ENCODE results near the gene CHCHD6.

Gene CHCHD6

GRCh38 chr3:126991366-126992200 is 287.5 kb downstream of the CHCHD6 start:
- H3K36me3 ChIP-seq (ENCODE audit: control insufficient read depth, insufficient read depth, low read length), result peaks cover 7% of the 10 kb centered on the region
- no peak overlapping the region for H3K27ac ChIP-seq (ENCODE audit: insufficient read depth, low read length, poor library complexity, severe bottlenecking)
- no peak for DNase-seq
- no peaks in the 10 kb centered on the region for H3K27me3 ChIP-seq (replicated peaks; ENCODE audit: control insufficient read depth, insufficient read depth, low read length, poor library complexity, severe bottlenecking)
- no peaks in the 10 kb centered on the region for H3K9me3 ChIP-seq (ENCODE audit: control insufficient read depth, low read length)
- H3K4me3 ChIP-seq (ENCODE audit: insufficient read depth, low read depth, low read length, poor library complexity, severe bottlenecking), result no peak overlapping the region
- no peaks in the 10 kb centered on the region for H3K4me1 ChIP-seq (ENCODE audit: control insufficient read depth, insufficient read depth, low read length, poor library complexity, severe bottlenecking)

- Histone ChIP-seq H3K9me3 (ENCODE audit: control insufficient read depth, low read length) (no peaks in the 10 kb centered on the region), H3K27ac (ENCODE audit: insufficient read depth, low read length, poor library complexity, severe bottlenecking) (no peak overlapping the region), H3K4me1 (ENCODE audit: control insufficient read depth, insufficient read depth, low read length, poor library complexity, severe bottlenecking) (no peaks in the 10 kb centered on the region), H3K36me3 (ENCODE audit: control insufficient read depth, insufficient read depth, low read length) (peaks cover 12% of the 10 kb centered on the region), H3K4me3 (ENCODE audit: insufficient read depth, low read depth, low read length, poor library complexity, severe bottlenecking) (no peak overlapping the region), H3K27me3 (replicated peaks; ENCODE audit: control insufficient read depth, insufficient read depth, low read length, poor library complexity, severe bottlenecking) (no peaks in the 10 kb centered on the region)
- no peak for DNase-seq
Measured at GRCh38 chr3:126992216-126992615, 288.2 kb downstream of the CHCHD6 start.

GRCh38 chr3:126992776-126993175 is 288.7 kb downstream of the CHCHD6 start:
- Histone ChIP-seq H3K36me3 (ENCODE audit: control insufficient read depth, insufficient read depth, low read length) (peaks cover 12% of the 10 kb centered on the region), H3K4me1 (ENCODE audit: control insufficient read depth, insufficient read depth, low read length, poor library complexity, severe bottlenecking) (no peaks in the 10 kb centered on the region), H3K27me3 (replicated peaks; ENCODE audit: control insufficient read depth, insufficient read depth, low read length, poor library complexity, severe bottlenecking) (no peaks in the 10 kb centered on the region), H3K9me3 (ENCODE audit: control insufficient read depth, low read length) (no peaks in the 10 kb centered on the region), H3K27ac (ENCODE audit: insufficient read depth, low read length, poor library complexity, severe bottlenecking) (no peak overlapping the region), H3K4me3 (ENCODE audit: insufficient read depth, low read depth, low read length, poor library complexity, severe bottlenecking) (no peak overlapping the region)
- DNase-seq, result no peak

- Histone ChIP-seq H3K36me3 (ENCODE audit: control insufficient read depth, insufficient read depth, low read length) (peaks cover 12% of the 10 kb centered on the region), H3K4me1 (ENCODE audit: control insufficient read depth, insufficient read depth, low read length, poor library complexity, severe bottlenecking) (no peaks in the 10 kb centered on the region), H3K27me3 (replicated peaks; ENCODE audit: control insufficient read depth, insufficient read depth, low read length, poor library complexity, severe bottlenecking) (no peaks in the 10 kb centered on the region)
Measured at GRCh38 chr3:126993436-126993835, 289.4 kb downstream of the CHCHD6 start.

GRCh38 chr3:126994661-126995245 is 290.7 kb downstream of the CHCHD6 start:
- H3K4me3 ChIP-seq (ENCODE audit: insufficient read depth, low read depth, low read length, poor library complexity, severe bottlenecking), result no peak overlapping the region
- no peaks in the 10 kb centered on the region for H3K4me1 ChIP-seq (ENCODE audit: control insufficient read depth, insufficient read depth, low read length, poor library complexity, severe bottlenecking)
- H3K27ac ChIP-seq (ENCODE audit: insufficient read depth, low read length, poor library complexity, severe bottlenecking), result no peak overlapping the region
- no peaks in the 10 kb centered on the region for H3K27me3 ChIP-seq (replicated peaks; ENCODE audit: control insufficient read depth, insufficient read depth, low read length, poor library complexity, severe bottlenecking)
- H3K36me3 ChIP-seq (ENCODE audit: control insufficient read depth, insufficient read depth, low read length), result peaks cover 9% of the 10 kb centered on the region
- H3K9me3 ChIP-seq (ENCODE audit: control insufficient read depth, low read length), result no peaks in the 10 kb centered on the region
- DNase-seq, result no peak

More at GRCh38 chr3:126993436-126993835, 289.4 kb downstream of the CHCHD6 start:
- no peak overlapping the region for H3K27ac ChIP-seq (ENCODE audit: insufficient read depth, low read length, poor library complexity, severe bottlenecking)
- no peak overlapping the region for H3K4me3 ChIP-seq (ENCODE audit: insufficient read depth, low read depth, low read length, poor library complexity, severe bottlenecking)
- no peaks in the 10 kb centered on the region for H3K9me3 ChIP-seq (ENCODE audit: control insufficient read depth, low read length)
- no peak for DNase-seq

- Histone ChIP-seq H3K27me3 (replicated peaks; ENCODE audit: control insufficient read depth, insufficient read depth, low read length, poor library complexity, severe bottlenecking) (no peaks in the 10 kb centered on the region), H3K27ac (ENCODE audit: insufficient read depth, low read length, poor library complexity, severe bottlenecking) (no peak overlapping the region), H3K4me3 (ENCODE audit: insufficient read depth, low read depth, low read length, poor library complexity, severe bottlenecking) (no peak overlapping the region), H3K36me3 (ENCODE audit: control insufficient read depth, insufficient read depth, low read length) (peaks cover 5% of the 10 kb centered on the region), H3K9me3 (ENCODE audit: control insufficient read depth, low read length) (no peaks in the 10 kb centered on the region), H3K4me1 (ENCODE audit: control insufficient read depth, insufficient read depth, low read length, poor library complexity, severe bottlenecking) (no peaks in the 10 kb centered on the region)
- no peak for DNase-seq
Measured at GRCh38 chr3:126995254-126995780, 291.3 kb downstream of the CHCHD6 start.

DNA sequence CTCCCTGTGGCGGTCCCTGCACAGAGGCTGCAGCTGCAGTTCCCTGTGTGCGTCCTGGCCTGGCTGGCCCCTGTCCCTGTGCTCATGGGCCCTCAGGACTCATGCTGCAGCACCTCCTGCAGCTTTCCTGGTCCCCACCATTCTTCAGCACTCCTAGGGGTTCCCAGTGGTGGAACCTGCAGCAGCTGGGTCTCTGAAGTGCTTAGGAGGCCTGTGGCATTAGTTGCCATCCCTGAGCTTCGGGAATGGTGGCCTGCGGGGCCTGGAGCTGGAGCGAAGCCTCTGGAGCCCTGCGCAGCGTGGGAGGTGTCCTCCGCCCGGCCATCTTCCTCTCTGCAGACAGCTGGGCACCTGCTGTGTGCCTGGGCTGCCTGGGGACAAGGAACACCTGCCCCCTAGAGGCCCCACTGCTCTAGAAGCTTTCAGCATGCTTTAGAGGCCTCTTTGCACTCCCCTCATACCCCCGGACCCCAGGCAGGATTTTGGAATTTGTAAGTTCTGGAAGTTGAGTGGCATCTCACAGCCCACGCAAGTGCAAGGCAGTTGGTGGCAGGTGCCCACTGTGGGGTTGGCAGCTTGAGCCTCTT is 292.0 kb downstream of the CHCHD6 start:
- no peaks in the 10 kb centered on the region for H3K4me1 ChIP-seq (ENCODE audit: control insufficient read depth, insufficient read depth, low read length, poor library complexity, severe bottlenecking)
- no peak for DNase-seq
- no peaks in the 10 kb centered on the region for H3K27me3 ChIP-seq (replicated peaks; ENCODE audit: control insufficient read depth, insufficient read depth, low read length, poor library complexity, severe bottlenecking)
- no peak overlapping the region for H3K27ac ChIP-seq (ENCODE audit: insufficient read depth, low read length, poor library complexity, severe bottlenecking)
- H3K36me3 ChIP-seq (ENCODE audit: control insufficient read depth, insufficient read depth, low read length), result peaks cover 5% of the 10 kb centered on the region
- H3K9me3 ChIP-seq (ENCODE audit: control insufficient read depth, low read length), result no peaks in the 10 kb centered on the region
- no peak overlapping the region for H3K4me3 ChIP-seq (ENCODE audit: insufficient read depth, low read depth, low read length, poor library complexity, severe bottlenecking)

DNA sequence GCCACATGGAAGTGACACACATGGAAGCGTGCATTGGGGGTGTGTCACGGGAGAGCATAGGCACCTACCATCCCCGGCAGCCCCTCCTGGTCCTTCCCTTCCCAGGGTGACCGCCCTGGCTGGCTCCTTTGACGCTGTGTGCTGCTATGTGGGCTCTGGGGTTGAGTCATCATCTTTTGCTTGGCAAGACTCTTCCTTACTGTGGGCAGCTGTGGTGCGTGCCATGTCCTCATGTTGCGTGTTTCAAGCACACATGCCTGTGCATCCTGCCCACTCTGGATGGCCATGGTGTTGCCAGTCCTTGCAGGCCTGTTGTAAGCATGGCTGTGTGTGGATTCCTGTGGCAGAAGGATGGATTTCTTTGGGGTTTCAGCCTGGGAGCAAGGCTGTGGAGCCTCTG is 292.9 kb downstream of the CHCHD6 start:
- no peak for DNase-seq
- Histone ChIP-seq H3K9me3 (ENCODE audit: control insufficient read depth, low read length) (no peaks in the 10 kb centered on the region), H3K36me3 (ENCODE audit: control insufficient read depth, insufficient read depth, low read length) (peaks cover 5% of the 10 kb centered on the region), H3K27ac (ENCODE audit: insufficient read depth, low read length, poor library complexity, severe bottlenecking) (no peak overlapping the region), H3K27me3 (replicated peaks; ENCODE audit: control insufficient read depth, insufficient read depth, low read length, poor library complexity, severe bottlenecking) (no peaks in the 10 kb centered on the region), H3K4me1 (ENCODE audit: control insufficient read depth, insufficient read depth, low read length, poor library complexity, severe bottlenecking) (no peaks in the 10 kb centered on the region), H3K4me3 (ENCODE audit: insufficient read depth, low read depth, low read length, poor library complexity, severe bottlenecking) (no peak overlapping the region)

DNA sequence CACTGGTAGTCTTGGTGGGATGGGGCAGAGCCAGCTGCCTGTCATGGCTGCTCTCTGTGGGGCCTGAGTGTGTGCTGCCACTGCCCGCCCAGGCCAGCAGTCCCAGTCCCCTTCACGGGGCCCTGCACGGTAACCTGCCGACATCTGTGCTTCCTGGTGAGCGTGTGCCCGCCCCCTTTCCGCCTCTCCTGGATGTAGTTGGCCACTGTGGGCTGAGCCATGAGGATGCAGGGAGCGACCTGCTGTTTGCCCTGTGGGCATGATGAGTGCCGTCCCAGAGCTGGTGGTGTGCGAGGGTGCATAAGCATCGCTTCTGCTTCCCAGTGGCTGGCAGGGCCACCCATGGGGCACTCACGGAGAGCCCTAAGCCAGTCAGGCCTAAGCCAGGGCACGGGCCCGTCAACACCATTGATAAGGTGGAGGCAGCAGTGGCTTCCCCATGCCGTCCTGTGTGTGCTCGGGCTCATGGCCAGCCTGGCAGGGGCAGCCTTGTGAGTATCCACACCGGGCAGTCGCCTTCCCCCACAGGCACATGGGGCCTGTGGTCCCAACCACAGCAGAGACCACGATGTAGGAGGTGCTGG is 293.5 kb downstream of the CHCHD6 start:
- no peak overlapping the region for H3K4me3 ChIP-seq (ENCODE audit: insufficient read depth, low read depth, low read length, poor library complexity, severe bottlenecking)
- no peak overlapping the region for H3K27ac ChIP-seq (ENCODE audit: insufficient read depth, low read length, poor library complexity, severe bottlenecking)
- H3K27me3 ChIP-seq (replicated peaks; ENCODE audit: control insufficient read depth, insufficient read depth, low read length, poor library complexity, severe bottlenecking), result no peaks in the 10 kb centered on the region
- DNase-seq, result no peak
- H3K9me3 ChIP-seq (ENCODE audit: control insufficient read depth, low read length), result no peaks in the 10 kb centered on the region
- H3K36me3 ChIP-seq (ENCODE audit: control insufficient read depth, insufficient read depth, low read length), result peaks cover 5% of the 10 kb centered on the region
- H3K4me1 ChIP-seq (ENCODE audit: control insufficient read depth, insufficient read depth, low read length, poor library complexity, severe bottlenecking), result no peaks in the 10 kb centered on the region

All from effector memory CD4-positive, alpha-beta T cell (primary cell).